SH-SY5Y (cell line): ENCODE data around the gene NCLN.

Experiments
- GATA2 ChIP-seq: IDR thresholded peaks from 2 replicates; pipeline ENCODE4 v1.6.1; 2011; ENCODE audit warnings: mild to moderate bottlenecking, low read depth, low read length
- GATA3 ChIP-seq: IDR thresholded peaks from 2 replicates; pipeline ENCODE4 v1.6.1; 2011; ENCODE audit warnings: low read depth, mild to moderate bottlenecking, low read length, moderate library complexity

NCLN gene

GRCh38 chr19:3196064-3196932, 10.6 kb downstream of the NCLN start:
- TF ChIP-seq GATA2 (no peak), GATA3 (no peak)

DNA sequence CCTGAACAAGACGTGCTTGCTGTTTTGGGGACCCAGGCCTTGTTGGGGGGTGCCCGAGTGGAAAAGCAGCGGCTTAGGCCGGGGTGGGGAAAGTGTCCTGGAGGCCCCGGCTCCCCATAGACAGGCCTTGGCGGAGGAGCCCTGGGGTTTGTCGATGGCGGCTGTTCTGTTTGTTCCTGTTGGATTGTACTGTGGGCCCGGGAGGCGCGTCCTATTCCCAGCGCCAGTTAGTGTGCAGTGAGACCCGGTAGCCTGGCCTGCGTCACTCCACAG, 11.1 kb downstream of the NCLN start:
- TF ChIP-seq GATA2 (no peak), GATA3 (no peak)

DNA sequence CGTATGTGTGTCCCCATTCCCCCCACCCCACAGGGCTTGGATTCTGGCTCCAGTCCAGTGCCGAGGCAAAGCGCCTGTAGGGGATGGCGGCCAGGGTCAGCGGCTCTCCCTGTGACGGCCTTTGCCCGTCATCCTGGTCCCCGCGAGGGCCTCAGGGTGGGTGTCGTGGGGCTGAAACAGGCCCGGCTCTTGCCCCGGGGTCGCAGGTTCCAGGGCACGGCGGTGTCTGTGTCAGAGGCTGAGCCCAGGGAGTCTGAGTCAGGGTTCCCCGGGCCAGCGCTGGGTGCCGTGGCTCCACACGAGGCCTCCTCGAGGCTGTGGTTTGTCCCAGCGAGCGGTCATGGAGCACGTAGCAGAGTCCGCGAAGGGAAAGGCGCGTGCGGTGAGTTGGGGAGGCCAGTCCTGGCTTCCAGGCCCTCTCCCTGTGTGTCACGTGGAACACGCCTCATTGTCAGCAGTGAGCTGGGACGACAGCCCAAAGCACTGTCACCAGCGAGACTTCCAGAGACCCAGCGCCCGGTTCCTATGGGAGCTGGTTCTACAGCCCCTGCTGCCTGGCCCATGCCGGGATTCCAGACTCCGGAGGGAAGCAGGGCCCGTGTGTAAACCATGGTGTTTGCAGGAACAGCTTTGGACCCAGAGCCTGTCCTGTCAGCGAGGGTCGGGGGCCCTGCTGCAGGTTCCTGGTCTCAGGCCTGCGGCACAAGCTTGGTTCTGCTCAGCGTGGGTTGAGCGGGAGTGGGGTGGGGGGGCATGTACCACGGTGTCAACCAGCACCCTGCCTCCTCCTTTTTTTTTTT, 13.4 kb downstream of the NCLN start:
- no peak for TF ChIP-seq GATA3
- TF ChIP-seq GATA2: no peak

DNA sequence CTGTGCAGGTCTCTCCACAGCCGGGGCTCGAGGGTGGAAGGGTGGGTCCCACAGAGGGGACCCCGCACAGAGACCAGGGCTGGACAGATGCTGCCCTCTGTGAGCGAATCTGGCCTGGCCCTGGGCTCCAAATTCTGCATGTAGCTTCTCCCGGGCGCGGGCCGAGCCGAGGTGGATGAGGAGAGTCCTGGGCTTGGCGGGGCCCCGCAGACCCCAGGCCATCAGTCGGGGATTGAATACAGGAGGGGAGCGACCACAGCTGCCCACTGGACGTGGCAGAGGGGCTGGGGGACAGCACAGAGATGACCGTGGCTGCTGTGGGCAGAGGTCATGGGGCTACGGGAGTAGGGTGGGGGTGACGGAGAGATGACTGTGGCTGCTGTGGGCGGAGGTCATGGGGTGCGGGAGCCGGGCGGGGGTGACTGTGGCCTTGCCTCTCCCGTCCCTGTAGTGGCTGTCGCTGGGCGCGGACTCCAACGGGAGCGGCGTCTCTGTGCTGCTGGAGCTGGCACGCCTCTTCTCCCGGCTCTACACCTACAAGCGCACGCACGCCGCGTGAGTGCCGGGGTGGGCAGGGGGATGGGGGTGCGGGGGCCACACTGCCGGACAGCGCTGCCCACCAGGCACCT, 15.5 kb downstream of the NCLN start:
- TF ChIP-seq GATA2: no peak
- no peak for TF ChIP-seq GATA3

- TF ChIP-seq GATA3: no peak
- no peak for TF ChIP-seq GATA2
Measured at GRCh38 chr19:3201911-3202310, 16.2 kb downstream of the NCLN start.

DNA sequence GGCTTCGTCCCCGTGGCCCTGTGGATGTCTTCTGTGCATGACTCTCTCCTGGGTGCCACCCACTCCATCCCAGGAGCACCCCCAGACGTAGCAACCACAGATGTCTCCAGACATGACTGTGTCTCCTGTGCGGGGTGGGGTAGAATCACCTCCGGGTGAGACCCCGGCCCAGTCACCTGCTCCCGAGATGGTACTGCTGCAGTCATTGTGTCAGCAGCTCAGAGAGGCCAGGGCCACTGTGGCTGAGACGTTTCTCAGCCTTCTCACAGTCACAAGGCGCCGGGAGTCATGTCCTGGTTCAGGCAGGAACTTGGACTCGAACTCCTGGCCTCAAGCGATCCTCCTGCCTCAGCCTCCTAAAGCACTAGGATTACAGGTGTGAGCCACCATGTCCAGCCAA, 16.6 kb downstream of the NCLN start:
- TF ChIP-seq GATA2 (no peak), GATA3 (no peak)

- no peak for TF ChIP-seq GATA3
- TF ChIP-seq GATA2: no peak
Measured at GRCh38 chr19:3203805-3204645, 18.3 kb downstream of the NCLN start.

DNA sequence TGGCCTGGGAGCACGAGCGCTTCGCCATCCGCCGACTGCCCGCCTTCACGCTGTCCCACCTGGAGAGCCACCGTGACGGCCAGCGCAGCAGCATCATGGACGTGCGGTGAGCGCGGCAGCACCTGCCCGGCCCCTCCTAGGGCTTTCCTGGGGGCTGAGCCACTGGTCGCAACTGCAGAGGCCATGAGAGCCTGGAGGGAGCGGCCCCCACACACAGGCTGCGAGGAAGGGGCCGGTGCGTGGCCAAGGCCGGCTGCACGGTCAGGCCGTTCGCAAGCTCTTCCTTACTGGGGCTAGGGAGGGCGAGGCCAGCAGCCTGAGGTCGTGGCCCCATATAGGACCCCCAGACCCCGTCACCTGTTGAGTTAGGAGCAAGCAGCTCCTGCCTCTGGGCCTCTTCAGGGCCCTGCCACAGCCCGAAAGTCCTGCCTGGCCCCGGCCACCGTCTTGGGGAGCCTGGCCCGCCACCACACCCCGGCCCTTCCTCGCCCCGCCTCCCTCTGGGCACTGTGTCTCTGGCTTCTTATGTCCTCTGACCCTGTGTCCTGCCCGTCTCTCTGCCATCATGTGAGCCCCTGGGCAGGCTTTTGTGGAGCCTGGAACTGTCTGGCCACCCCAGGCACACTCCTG, 19.0 kb downstream of the NCLN start:
- TF ChIP-seq GATA3: no peak
- TF ChIP-seq GATA2: no peak

DNA sequence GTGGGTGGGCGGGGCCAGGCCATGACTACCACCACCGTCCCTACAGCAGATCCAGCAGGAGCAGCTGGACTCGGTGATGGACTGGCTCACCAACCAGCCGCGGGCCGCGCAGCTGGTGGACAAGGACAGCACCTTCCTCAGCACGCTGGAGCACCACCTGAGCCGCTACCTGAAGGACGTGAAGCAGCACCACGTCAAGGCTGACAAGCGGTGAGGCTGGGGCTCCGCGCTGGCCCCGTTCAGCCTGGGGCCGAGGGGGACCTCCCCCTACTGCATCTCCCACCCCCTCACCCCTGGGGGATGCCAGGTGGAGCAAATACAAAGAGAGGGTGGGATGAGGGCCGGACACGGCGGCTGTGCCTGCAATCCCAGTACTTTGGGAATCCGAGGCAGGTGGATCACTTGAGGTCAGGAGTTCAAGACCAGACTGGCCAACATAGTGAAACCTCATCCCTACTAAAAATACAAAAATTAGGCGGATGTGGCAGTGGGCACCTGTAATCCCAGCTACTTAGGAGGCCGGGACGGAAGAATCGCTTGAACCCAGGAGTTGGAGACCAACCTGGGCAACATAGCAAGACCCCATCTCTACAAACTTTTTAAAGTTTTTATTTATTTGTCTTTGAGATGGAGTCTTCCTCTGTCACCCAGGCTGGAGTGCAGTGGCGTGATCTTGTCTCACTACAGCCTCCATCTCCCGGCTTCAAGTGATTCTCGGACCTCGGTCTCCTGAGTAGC, 20.7 kb downstream of the NCLN start:
- TF ChIP-seq GATA2 (no peak), GATA3 (no peak)

DNA sequence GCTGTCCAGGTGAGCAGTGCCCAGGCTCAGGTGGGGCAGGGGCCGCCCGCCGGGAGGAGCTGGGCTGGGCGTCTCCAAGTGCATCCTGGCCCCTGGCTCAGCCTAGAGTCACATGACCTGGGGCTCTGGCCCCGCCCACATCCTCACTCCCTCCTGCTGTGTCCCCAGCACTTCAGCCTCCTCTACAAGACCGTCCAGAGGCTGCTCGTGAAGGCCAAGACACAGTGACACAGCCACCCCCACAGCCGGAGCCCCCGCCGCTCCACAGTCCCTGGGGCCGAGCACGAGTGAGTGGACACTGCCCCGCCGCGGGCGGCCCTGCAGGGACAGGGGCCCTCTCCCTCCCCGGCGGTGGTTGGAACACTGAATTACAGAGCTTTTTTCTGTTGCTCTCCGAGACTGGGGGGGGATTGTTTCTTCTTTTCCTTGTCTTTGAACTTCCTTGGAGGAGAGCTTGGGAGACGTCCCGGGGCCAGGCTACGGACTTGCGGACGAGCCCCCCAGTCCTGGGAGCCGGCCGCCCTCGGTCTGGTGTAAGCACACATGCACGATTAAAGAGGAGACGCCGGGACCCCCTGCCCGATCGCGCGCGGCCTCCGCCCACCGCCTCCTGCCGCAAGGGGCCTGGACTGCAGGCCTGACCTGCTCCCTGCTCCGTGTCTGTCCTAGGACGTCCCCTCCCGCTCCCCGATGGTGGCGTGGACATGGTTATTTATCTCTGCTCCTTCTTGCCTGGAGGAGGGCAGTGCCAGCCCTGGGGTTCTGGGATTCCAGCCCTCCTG, 21.9 kb downstream of the NCLN start:
- no peak for TF ChIP-seq GATA2
- TF ChIP-seq GATA3: no peak

GRCh38 chr19:3208317-3209207, 22.8 kb downstream of the NCLN start:
- TF ChIP-seq GATA3: no peak
- no peak for TF ChIP-seq GATA2
